Embryonic facial prominence (tissue), 1 donor: ENCODE measurements around the gene HOXC11.

Source experiments
- DNase-seq: peaks from one replicate; pipeline ENCODE4 v3.0.0-alpha.2; 2016; ENCODE audit errors: extremely low spot score

Gene HOXC11

GRCh38 chr12:53942467-53942997, 30.4 kb upstream of the HOXC11 start:
- no peak for DNase-seq

GRCh38 chr12:53944209-53944608, 28.7 kb upstream of the HOXC11 start:
- no peak for DNase-seq

GRCh38 chr12:53944907-53945847, 27.7 kb upstream of the HOXC11 start:
- no peak for DNase-seq

GRCh38 chr12:53947743-53948142, 25.2 kb upstream of the HOXC11 start:
- DNase-seq, result no peak

- DNase-seq, result no peak
Measured at GRCh38 chr12:53948650-53949593, 24.0 kb upstream of the HOXC11 start.

- DNase-seq, result no peak
Measured at GRCh38 chr12:53949631-53950436, 23.1 kb upstream of the HOXC11 start.

- DNase-seq, result no peak
Measured at GRCh38 chr12:53950437-53950773, 22.5 kb upstream of the HOXC11 start.

GRCh38 chr12:53950789-53951576, 21.9 kb upstream of the HOXC11 start:
- DNase-seq, result no peak

- DNase-seq, result no peak
Measured at GRCh38 chr12:53951577-53952334, 21.2 kb upstream of the HOXC11 start.

- DNase-seq, result no peak
Measured at GRCh38 chr12:53952335-53952694, 20.6 kb upstream of the HOXC11 start.

GRCh38 chr12:53952871-53953734, 19.8 kb upstream of the HOXC11 start:
- no peak for DNase-seq

- no peak for DNase-seq
Measured at GRCh38 chr12:53953831-53954693, 18.9 kb upstream of the HOXC11 start.

- no peak for DNase-seq
Measured at GRCh38 chr12:53954694-53955035, 18.3 kb upstream of the HOXC11 start, which contains the start of gene HOXC12. Gene HOXC12, plus strand, starts transcription at chr12:53954903. Its CDS starts 27 bp downstream, at chr12:53954930.

- DNase-seq, result no peak
Measured at GRCh38 chr12:53955036-53955775, 17.7 kb upstream of the HOXC11 start.

GRCh38 chr12:53955776-53956250, 17.1 kb upstream of the HOXC11 start:
- no peak for DNase-seq

- no peak for DNase-seq
Measured at GRCh38 chr12:53956251-53956887, 16.6 kb upstream of the HOXC11 start.
